ENCODE measurements around the gene ESR2.
"Not testable (repeated sequence)": the region's sequence is repeated elsewhere in the genome, so short reads cannot be mapped to it uniquely, and the experiment has no call there.

ESR2 gene

DNA sequence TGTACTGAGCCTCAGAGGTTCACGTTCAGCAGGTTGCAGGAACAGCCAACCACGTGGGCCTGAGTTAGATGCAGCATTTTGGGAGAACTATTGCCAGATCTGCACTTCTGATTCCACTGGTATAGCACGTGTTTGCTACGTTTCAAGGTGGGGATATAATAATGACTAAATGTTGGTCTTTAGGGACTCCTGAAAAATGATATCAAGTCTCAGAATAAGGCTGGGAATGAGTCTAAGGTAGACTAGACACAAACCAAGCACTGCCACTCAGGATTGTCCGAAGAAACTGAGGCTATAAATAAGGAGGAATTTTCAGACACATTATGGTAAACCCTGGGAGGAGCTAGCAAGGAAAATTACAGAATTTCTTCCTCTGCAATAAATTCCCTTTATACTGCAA lies 98.1 kb downstream of the ESR2 start:
- DNase-seq = no peak

DNA sequence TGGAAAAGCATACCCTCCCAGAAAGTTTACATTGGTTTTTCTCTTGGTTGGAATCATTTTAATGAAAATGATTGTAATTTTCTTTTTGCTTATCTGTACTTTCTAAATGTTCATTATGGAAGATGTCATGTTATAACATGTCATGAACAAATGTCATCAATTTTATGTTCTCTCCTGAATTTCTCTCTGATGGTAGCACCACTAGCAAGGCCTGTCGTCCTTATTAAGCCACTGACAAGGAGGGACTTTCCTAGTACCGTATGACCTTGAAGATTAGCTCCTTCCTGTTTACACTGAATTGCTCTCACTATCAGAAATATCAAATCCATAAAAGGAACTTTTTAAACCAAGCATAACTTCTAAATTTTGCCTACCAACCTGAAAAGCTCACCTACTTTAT lies 99.0 kb downstream of the ESR2 start:
- no peak for DNase-seq

DNA sequence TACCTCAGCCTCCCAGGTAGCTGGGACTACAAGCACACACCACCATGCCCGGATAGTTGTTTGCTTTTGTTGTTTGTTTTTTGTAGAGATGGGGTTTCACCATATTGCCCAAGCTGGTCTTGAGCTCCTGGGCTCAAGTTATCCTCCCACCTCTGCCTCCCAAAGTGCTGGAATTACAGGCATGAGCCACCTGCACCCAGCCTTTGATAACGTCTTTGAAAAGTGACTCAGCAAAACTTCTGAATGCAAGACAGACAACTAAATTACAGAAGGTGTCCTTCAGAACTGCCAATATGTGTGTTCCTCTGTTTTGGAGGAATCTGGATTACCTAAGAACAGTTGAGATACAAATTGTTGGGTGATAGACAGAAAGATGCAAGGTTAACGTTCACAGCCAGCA lies 99.8 kb downstream of the ESR2 start:
- no peak for DNase-seq

DNA sequence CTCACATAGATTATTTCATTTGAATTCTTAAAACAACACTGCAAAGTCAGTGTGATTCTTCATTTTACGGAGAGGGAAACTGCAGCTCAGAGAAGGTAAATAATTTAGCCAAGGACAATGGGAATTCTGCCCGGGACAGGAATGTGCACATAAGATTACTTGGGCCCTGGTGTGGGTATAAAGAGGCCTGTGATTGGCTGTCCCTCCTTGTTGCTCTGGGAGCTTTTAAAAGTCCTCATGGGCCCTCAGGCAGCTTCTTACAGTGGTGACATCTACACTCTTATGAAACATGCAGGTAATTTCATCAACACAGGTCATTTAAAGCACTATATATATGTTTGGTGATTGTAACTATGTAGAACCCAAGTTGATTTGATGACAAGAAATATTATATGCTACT lies 100.3 kb downstream of the ESR2 start:
- DNase-seq = no peak

DNA sequence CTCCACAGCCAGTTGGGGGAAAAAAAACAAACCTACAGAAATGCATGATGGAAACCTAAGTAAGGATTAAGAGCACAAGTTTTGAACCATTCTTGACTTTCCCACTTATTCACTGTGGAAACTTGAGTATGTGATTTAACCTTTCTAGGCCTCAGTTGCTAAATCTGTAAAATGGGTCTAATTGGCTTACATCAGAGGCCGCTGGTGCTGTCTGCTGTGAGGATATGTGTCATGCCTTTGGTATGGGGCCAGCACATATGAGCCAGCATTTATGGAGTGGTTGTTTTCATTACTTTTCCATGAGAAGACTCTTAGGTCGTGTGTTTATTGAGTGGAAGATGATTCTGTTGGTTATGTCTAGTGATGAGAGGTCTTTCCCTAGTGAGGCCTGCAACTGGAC lies 102.4 kb downstream of the ESR2 start:
- DNase-seq = no peak

DNA sequence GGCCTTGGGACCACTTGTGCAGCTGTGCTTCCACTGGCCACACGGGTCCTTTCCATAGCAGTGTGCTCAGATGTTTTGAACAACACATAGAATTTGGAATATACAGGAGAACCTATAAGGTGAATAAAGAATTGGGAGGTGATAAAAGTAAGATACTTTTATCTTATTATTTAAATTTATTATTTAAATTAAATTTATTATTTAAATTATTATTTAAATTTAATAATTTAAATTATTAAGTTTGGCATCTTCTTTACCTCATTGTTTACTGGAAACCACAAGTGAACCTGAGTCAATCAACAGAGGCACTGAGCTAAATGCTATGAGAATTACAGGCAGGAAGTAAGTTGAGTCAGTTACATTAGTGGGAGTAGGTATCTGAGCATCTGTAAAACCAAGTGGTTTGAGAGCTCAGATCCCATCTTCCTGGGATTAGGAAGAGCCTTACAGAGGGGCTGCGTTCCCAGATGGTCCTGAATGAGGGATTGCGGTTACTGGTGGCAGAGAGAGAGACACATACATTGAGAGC lies 103.1 kb downstream of the ESR2 start:
- no peak for DNase-seq

DNA sequence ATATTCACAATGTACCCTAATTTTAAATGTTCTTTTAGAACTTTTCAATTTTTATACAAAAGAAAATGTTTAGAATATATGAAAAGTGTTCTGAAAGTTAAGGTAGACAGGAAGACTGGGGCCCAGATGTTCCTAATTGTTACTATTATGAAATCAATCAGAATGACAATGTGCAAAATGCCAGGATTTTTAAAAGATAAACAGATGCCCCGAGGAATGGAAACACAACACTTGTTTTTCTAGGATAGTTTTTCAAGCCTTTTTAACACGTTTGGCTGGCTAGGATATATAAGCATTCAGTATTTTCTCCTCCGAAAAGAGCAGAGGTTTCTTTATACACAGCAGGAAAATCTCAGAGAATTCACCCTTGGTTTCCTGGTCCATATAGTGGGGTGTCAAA lies 106.8 kb downstream of the ESR2 start:
- DNase-seq = no peak

DNA sequence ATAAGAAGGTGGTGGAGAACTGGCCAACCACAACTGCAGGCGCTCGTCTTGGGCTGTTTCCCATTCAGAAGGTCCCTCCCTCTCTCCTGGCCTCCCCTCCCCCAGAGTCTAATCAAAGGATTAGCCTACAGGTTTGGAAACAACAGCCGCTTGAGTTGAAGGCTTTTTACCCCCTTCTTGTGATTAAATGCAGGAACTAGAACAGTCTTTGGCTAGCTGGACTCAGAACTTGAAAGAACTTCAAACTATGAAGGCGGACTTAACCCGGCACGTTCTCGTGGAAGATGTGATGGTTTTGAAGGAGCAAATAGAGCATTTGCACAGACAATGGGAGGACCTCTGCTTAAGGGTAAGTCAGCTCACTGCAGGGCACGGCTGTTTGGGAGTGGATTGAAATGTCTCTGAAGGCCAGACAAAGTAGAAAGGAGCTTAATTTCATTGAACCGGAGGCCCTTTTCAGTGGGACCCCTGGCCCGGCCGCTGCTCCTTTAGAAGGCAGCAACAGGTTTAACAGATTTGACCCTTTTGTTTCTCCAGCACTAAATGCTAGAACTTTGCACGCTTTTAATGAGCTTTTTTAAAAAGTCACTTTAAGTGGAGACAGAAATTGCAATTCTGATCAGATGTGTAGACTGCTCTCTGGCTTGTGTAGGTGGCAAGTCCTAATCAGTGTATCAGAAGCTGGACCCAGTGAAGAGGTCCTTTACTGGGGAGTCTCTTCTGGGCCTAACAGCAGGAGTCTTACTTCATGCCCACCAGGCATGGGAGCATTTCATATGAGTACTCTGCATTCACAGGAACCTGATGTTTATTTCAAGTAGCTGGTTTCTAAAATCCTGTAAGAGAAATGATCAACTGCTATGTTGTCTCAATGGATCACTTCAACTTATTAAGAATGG lies 107.7 kb downstream of the ESR2 start:
- DNase-seq = no peak

DNA sequence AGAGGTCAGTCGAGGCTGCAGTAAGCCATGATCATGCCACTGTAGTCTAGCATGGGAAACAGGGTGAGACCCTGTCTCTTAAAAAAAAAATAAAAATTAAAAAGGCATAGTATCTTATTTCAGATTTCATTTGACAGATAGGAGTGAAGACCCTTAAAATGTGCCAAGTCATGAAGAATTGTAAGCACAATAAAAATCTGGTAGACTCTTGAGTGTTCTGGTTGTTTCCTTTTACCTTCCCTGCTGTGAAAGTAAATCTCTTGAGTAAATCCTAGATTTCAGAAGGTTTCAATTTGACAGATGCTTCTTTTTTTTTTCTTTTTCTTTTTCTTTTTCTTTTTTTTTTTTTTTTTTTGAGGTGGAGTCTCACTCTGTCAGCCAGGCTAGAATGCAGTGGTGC lies 109.0 kb downstream of the ESR2 start:
- no peak for DNase-seq

DNA sequence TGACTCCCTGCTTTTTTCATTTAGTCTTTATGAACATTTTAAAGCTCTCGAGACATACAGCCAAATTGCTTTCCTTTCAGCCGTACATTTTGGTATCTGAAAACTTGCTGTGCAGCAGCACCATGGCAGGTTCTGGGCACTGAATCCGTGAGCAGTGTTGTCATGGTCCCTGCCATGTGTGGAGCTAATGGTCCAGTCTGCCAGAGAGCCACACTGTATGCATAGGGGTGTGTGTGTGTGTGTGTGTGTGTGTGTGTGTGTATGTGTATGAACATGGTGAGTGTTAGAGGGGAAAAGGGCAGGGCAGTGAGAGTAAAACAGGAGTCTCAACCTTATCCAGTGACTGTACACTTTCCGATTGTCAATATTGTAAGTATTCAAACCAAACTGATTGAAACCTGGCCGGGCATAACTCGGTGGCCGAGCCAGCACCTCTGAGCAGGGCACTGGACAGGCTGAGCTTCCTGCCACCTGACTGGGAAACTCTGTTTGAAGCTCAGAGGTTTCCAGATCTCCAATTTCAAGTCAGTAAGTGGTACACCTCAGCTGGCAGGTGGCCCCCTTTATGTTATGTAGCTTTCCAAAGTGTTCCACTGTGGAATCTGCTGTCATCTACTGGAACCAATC lies 110.0 kb downstream of the ESR2 start:
- DNase-seq = no peak

DNA sequence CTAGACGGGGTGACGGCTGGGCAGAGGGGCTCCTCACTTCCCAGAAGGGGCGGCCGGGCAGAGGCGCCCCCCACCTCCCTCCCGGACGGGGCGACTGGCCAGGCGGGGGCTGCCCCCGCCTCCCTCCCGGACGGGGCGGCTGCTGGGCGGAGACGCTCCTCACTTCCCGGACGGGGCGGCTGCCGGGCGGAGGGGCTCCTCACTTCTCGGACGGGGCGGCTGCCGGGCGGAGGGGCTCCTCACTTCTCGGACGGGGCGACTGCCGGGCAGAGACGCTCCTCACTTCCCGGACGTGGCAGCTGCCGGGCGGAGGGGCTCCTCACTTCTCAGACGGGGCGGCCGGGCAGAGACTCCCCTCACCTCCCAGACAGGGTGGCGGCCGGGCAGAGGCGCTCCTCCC lies 111.3 kb downstream of the ESR2 start:
- not testable (repeated sequence) for DNase-seq

DNA sequence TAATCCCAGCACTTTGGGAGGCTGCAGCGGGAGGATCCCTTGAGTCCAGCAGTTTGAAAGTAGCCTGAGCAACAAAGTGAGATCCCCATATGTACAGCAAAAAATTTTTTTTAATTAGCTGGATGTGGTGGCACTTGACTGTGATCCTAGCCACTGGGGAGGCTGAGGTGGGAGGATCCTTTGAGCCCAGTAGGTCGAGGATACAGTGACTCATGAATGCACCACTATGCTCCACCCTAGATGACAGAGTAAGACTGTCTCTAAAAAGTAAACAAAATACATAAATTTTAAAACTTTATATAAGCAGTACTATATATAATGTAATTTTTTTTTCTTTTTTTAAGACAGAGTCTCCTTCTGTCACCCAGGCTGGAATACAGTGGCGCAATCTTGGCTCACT lies 115.4 kb downstream of the ESR2 start:
- no peak for DNase-seq

DNA sequence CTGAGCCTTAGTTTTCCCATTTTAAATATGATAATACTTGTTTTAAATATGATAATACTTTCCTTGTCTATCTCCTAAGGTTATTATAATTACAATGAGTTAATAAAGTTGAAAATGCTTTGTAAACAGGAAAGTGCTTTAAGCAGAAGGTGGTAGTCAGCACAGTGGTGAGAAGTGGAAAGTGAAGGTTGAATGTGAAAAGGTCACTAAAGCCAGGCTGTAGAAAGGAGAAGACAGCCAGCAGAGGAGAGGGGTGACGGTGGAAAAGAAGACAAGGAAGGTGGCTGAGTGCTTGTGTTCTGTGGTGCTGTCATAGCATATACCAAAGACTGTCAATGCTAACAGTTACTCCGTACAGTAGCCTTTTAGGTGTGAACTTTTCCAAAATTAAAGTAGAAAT lies 117.8 kb downstream of the ESR2 start:
- no peak for DNase-seq

DNA sequence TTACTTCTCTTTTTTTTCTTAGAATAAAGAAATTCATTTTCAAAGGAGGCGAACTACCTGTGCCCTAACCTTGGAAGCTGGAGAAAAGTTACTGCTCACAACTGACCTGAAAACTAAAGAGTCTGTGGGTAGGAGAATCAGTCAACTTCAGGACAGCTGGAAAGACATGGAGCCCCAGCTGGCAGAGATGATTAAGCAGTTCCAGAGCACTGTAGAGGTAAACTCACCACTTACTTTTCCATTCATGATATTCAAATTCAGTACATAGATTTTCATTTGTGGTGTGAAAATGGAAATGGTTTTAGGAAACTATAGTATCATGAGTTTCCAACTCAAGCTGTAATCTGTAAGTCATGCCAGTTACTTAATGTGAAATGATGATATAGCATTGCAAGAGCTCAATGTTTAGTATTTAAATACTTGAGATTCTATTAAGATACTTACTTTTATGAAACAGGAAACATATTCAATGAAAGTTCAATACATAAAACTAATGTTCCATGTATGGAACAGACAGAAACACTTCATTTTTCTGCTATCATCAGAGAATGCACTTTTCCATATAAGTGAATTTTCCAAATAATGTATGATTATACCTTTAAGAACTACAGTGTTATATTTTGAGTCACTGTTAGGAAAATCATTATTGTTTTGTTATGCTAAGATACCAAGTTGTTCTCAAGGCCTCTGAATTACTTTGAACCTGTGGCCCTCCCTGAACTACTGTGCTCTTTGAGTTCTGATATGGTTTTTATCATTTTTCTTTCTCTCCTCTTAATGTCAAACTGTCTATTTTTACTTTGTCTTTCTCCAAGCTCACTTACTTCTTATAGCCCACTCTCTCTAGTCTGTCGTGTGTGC lies 119.0 kb downstream of the ESR2 start:
- no peak for DNase-seq

DNA sequence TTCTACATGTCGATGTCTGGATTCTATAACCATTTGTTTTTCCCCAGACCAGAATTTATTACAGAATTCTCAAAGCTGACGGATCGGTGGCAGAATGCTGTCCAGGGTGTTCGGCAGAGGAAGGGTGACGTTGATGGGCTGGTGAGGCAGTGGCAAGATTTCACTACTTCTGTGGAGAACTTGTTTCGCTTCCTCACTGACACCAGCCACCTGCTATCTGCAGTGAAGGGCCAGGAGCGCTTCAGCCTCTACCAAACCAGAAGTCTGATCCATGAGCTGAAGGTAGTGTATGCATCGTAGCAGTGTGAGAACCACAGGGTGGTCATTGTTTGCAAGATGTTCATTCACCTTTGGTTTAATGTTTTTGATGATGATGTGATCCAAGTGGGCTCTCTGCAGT lies 124.0 kb downstream of the ESR2 start:
- no peak for DNase-seq

DNA sequence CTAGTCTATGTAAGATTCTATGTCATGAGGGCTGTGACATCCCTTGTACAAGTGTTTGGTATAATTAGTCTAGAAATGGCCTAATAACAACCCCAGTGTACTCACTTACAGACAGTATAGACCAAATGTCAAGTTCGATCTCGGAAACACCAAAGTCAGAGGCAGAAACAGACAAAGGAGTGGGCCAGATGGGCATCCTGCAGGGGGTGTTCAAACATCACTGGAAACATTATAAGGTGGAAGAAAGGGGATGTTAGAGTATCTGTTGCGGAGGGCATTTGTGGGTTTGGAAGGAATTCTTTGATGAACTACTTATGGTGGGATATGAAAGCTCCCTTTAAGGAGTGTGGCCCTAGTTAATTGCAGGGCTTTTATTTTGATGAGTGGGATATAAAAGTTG lies 134.6 kb downstream of the ESR2 start:
- DNase-seq = no peak

DNA sequence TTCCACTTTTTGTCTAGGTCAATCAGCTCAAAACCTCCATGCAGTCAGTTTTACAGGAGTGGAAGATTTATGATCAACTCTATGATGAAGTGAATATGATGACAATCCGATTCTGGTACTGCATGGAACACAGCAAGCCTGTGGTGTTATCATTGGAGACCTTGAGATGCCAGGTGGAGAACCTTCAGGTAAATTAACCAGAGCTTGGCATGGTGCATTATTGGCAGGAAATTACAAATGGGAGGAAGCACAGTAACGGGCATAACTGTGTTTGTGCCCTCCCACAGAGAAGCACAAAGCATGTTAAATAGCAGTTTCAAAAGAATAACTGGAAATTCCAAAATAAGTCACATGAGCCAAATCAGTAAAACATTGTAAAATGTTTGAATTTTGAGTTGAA lies 135.6 kb downstream of the ESR2 start:
- no peak for DNase-seq

DNA sequence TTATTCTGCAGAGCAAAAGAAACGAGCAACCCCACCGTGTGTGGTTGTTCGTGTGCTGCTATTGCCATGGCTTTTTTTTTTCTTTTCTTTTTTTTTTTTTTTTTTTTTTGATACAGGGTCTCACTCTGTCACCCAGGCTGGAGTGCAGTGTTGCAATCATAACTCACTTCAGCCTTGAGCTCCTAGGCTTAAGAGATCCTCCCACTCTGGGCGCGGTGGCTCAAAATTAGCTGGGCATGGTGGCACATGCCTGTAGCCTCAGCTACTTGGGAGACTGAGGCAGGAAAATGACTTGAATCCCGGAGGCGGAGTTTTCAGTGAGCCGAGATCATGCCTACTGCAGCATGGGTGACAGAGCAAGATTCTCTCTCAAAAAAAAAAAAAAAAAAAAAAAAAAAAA lies 144.2 kb downstream of the ESR2 start:
- no peak for DNase-seq

DNA sequence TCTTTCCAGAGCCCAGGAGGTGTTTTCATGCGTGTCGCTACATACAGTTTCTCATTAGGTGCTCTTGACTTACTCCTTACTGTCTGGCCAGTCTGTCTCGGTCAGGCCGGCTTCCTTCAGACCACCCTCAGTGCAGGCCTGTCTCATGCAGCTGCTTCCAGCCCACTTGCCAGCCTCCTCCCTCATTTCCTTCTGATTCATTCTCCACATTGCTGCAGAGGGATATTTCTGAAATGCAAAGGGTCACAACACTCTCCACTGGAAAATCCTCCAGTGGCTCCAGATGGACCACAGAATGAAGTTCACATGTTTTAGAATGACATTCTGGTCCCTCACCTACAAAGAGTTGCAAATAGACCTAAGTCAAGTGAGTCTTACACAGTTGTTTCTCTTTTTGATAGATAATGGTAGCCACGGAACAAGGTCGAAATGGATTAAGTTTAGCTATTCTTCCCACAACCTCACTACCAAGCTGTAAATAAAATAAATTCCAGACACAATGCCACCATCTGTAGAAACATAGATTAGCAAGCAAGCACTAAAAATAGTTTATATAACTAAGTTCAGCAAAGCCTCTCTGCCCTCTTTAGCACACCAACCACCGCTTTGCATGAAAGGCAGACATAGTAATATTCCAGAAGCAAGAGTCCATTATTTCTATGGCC lies 146.9 kb downstream of the ESR2 start:
- no peak for DNase-seq

DNA sequence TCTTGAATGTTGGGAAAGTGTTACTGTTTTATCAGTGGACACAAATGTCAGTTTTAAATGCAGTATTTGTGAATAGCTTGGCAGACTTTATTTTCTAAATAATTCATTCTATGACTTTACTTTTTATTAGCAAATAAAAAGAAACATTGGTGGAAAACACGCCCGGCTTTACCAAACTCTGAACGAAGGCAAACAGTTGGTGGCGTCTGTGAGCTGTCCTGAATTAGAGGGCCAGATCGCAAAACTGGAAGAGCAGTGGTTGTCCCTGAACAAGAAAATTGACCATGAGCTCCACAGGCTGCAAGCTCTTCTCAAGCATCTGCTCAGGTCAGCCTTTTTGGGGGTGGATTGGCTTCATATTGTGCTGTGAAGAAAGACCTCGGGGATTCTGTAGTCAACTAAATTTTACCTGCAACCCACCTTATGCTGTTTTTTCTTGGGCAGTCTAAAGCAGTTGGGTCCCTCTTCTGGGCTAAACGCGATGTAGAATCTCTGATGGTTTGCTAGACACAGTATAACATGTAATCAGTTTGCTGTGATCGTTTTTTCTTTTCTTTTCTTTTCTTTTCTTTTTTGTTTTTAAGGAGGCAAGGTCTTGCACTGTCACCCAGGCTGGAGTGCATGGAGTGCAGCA lies 156.4 kb downstream of the ESR2 start:
- no peak for DNase-seq

DNA sequence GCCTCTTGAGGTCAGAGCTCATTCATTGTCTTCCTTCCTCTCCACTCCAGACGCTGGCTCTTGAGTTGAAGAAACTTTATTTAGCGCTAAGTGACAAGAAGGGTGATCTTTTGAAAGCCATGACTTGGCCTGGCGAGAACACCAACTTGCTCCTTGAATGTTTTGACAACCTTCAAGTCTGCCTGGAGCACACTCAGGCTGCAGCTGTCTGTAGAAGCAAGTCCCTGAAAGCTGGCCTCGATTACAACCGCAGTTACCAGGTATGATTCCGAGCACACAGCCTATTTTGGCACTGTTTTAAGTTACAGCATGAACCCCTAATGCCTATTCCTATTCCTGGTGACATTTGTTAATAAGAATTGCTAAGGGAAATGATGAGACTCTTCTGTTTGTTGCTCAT lies 167.6 kb downstream of the ESR2 start:
- DNase-seq = no peak

DNA sequence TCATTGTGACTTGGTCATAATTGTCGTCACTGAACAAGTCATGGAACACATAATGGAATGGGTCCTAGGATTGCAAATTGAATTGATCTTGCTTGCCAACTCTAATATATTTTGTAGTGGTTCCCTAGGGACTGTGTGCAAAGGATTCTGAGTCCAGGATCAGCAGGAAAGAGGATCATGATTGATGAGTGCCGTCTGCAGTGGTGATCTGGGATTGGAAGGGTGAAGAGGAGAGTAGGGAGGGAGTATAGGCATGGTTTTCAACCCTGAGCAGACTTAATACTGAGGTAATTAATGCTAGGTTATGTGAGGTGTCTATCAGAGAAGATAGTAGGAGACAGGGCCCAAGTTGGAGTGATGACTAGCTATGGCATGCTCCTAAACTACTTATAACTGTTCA lies 168.9 kb downstream of the ESR2 start:
- no peak for DNase-seq
